GM19035 (cell line): ENCODE data around the gene SCN8A.

Experiments used
- ATAC-seq: cut with Tn5 transposase; IDR thresholded peaks from one replicate; pipeline ENCODE4 v1.9.1; 2021; ENCODE audit not compliant: unreplicated experiment

The SCN8A gene

DNA sequence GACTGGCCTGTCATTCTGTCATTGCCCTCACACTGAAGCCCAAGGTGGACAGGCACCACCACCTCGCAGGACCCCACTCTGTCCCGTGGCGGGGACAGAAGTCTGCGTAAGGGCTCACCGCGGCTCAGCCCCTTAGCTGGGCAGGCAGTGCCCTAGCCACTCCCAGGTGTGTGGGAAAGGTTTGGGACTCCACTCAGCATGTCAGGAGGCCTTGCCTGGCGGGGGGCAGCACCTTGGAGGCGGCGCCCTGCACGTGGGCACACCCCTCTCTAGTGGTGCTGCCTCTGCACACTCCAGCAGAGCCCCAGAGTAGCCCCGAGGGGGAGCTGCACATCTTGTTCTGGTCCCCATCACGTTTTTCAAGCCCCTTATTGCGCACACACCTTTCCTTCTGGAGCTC is 221.8 kb downstream of the SCN8A start:
- ATAC-seq: no peak

DNA sequence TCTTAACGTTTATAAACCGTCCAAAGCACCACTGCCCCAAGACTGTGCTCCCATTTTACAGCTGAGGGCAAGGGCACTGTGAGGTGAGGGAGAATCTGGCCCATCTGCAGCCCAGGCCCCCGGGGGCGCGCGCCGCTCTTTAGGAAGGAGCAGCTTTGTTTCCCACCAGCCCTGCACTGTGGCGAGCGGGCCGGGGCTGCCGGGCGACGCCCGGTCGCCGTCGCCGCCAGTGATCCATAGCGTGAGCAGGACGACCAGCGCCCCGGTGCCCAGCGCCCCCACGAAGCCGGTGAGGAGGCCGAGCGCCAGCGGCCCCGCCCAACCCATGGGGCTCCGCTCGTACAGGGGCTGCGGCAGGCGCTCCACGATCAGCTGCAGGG is 222.9 kb downstream of the SCN8A start:
- ATAC-seq: no peak

DNA sequence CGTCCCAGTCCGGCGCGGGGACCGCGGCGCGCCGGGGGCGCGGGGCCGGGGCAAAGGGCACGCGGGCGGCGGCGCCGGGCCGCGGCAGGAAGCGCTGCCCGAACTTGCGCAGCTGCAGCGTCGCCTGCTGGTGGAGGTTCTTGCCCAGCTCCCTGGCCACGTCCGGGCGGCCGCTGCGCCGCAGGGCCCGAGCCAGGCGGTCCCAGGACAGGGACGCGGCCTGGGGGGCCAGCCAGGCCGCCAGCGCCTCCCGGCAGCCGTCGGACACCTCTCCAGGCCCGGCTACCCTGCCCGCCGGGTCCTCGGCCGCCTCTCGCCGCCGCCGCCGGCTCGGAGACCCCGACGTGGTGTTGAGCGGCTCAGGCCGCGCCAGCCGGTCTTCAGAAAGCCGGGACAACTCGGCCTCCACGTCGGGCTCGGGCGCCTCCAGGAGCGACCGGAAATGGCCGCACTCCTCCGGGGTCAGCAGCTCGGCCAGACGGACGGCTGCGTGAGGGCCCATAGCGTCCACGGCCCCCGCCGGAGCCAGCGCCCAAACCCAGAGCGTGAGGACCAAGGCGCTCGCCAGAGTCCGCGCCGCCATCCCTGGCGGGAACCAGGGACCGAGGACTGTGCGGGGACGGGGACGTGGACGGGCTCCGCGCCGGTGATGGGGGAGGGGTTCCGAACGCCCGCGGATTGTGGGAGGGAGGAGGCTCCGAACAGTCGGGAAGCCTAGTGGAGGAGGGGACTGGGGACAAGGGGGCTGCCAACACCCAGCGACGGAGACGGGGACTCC is 223.5 kb downstream of the SCN8A start:
- no peak for ATAC-seq

- ATAC-seq: no peak
Observed at GRCh38 chr12:51815571-51815970, 224.5 kb downstream of the SCN8A start.

GRCh38 chr12:51817027-51817953 is 226.3 kb downstream of the SCN8A start:
- no peak for ATAC-seq

DNA sequence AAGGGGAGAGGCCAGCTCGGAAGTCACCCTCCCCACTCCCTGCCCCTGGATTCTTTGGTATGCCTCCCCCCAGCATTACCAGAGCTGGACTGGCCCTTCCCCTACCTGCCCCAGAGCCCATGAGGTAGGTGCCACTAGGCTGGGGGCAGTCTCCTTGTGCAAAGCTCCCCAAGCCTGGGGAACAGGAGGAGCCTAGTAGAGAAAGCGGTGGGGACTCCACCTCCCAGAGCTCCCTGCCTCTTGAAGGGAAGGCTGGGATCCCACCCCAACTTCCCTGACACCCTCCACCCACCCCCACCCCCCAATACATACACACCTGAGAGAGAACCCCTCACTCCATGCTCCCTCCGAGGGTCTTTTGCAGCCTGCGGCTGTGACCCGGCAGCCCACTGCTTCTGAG is 227.1 kb downstream of the SCN8A start:
- ATAC-seq: no peak

DNA sequence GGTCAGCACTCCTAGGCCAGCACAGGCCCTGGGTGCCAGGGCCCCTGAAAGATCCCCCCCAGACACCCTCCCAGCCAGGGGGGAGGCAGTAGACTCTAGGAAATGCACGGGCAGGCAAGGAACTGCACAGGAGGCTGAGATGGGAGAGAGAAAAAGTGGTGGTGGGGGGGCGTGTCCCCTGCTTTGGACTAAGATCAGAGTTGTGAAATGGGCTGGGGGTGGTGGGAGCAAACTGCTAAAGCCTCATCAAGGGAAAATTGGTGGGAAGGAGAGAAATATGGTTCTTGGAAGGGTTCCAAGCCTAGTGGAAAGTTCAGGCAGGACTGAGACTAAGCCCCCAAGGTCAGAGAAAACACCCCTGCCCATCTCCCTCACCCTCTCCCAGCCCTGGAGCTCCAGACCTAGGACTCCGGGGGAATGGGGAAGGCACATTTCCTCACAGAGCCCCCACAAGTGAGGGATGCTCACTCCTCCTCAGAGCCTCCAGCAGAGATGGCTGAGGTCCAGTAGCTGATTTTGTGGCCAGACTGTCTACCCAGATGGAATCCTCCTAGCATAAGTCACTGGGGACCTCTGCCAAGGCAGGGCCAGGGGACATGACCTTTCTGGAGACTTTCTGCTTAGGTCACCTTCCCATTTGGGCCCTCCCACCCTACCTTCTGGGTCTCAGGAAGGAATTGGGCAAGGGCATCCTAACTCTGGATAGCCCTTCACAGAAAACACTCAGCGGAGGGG is 227.7 kb downstream of the SCN8A start:
- ATAC-seq: no peak

DNA sequence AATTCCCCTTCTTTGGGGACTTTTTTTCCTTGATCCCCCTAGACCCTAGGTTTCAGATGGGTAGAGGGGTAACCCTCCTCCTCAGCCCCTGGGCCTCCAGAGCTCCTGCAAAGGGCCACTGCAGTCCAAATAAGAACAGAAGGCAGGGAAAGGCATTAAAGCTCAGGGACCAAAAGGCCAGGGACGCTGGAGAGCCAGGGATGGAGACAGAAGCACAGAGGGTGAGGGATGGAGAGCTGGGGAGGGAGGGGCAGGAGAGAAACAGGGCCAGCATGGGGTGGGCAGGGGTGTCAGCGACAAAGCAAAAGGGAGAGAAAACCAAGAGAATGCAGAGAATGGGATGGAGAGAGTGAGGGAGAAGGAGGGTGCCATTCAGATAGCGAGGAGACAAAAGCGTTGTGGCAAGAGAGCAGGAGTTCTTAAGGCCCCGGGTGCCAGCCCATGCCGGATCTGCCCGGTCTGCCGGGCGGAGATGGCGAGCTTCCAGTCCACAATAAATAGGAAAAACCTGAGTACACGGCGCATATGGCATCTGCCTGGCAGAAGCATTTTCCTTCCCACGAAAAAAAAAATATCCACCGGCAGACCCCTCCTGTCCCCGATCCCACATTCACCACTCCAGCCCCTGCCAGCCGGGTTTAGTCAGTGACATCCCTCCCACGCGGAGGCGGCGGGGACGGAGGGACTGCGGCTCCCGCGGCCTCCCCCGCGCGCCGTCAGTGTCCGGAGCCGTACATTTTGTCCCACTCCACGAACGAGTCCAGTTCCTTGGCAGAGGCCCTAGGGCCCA is 228.9 kb downstream of the SCN8A start:
- no peak for ATAC-seq

GRCh38 chr12:51820526-51821439 is 229.8 kb downstream of the SCN8A start:
- ATAC-seq: no peak

DNA sequence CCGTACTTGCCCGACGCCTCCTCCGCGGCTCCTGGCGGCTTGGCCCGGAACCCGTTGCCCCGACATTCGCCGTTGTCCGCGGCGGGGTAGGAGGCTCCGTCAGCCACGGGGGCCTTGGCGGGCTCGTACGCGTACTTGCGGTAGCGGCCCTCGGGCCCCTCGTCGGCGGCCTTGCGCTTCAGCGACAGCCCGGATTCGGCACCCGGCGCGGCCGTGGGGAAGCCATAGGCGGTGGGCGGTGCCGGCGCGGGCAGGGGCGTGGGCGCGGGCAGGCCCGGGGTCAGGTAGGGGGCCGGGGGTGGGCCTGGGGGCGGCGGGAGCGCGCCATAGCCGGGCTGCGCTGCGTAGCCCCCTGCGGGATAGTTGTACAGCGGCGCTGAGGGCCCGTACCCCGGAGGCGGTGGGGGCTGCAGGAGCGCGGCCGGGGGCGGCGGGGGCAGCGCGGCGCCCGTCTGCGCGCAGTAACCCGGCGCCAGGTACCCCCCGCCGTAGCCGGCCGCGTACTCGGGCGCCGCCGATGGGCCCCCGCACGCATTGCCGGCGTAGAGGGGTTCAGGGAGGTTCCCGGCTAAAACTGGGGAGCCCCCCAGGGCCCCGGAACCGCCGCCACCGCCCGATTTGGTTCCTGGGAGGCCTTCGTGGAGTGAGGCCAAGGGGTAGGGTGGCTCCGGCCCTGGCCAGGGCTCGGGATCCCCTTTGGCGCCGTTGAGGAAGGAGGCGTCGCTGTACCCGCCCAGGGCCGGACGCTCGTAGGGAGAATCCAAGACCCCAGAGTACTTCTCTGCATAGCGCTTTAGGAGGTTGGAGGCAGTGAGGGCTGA is 230.6 kb downstream of the SCN8A start:
- ATAC-seq: no peak

DNA sequence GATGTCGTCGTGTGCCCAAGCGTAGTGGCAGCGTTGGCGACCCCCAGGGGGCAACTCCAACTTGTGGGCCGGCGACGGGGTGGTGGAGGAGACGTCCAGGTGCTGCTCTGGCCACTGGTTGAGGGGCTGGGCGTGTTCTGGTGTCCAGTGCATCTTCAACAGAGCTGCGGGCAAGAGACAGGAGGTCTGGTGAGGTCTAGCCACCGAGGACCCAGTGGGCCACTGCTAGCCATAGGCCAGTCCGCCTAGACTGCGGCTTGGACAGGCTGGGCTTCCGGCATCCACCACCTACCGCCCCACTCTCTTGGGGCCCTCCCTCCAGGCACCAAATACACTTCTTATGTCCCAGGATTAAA is 231.2 kb downstream of the SCN8A start:
- ATAC-seq: no peak

DNA sequence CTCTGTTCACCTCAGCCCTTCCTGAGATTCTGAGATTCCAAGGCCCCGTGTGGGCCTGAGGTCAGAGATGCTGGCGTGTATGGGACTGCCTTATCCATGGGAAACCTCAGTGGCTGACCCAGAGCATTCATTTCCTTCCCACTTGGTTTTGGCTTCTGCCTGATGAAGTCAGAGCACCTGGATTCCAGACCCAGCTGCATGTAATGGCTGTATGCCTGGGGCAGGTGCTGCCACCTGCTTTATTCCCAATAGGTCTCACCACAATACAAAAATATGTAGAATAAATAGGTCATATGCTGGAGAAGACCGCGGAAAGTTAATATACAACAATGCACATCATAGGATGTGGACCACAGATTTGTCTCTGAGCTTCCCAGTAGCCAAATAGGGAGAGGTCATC is 231.9 kb downstream of the SCN8A start:
- ATAC-seq: no peak

DNA sequence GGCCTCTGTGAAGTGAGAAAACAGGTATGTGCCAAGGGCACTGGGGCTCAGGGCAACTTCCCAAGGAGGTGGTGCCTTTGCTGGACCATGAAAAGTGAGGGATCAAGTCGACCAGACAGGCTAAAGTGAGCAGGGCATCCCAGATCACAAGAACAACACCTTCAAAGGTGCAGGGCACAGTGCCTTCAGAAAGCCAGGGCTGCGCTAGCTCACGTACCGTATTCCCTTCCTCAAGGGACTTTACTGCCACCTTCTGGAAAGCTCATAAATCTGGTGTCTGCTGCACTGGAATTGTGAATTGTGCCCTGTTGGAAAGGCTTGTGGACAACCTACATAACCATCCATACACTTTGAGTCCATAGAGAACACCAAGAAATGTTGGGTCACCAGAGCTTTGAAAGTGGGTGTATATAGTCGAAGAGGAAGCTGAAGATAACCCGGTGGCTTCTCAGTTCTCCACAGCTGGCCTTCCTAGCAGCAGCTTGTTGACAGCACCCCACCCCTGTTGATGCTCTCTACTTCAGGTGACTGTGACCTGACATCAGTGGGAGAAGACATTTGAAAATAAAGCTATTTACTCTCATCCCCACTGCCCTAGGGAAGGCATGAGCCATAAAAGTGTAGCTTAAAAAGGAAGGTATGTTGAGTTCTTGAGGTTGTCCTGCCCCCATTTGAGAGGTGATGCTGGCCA is 233.0 kb downstream of the SCN8A start:
- ATAC-seq: no peak

DNA sequence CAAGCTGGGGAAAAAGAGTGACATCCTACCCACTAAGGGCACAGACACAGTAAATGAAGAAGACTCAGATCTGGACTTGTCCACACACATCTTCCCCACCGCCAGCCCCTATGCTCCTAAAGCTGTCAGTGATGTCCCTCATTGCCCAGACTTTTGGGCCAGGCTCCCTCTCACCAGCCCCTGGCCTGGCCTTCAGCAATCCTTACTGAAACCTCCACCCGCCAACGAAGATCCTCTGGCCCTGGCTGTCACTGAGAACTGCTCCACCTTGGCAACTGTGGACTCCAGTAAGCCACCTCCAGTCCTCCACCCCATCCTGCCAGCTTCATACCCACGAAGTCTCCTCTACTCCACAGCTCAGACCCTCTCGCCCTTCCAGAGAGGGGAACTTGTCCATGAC is 234.2 kb downstream of the SCN8A start:
- ATAC-seq: no peak

DNA sequence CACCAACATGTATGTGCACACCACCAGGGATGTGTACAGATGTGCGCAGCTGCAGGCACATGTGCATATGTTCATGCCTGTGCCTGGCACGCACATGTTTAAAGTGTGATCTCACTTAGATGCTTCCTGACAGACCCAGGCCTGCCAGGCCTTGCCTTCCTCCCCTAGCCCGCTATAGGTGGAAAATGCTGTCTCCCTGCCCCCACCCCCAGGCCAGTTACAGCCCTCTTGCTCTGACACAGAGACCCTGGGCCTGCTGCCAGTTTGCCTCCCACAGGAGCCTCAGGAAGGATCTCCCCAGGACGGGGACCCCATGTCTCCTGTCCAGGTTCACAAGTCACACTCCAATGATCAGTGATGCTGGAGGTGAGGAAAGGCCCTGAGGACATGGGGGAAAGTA is 235.8 kb downstream of the SCN8A start:
- ATAC-seq: no peak

GRCh38 chr12:51827925-51828818 is 237.1 kb downstream of the SCN8A start:
- no peak for ATAC-seq

- no peak for ATAC-seq
Observed at GRCh38 chr12:51829011-51829481, 238.0 kb downstream of the SCN8A start.
